Stimulated activated CD4-positive, alpha-beta T cell treated with anti-CD3 and anti-CD28 coated beads, Interleukin-1b, Interleukin-23, amount 100 ng/mL, for 1 hour (primary cell): ENCODE results near the gene SUCLG1.
A peak's percentile ranks its signal among the peaks of the same experiment; 100 is the strongest.

Experiments used
- DNase-seq, 2 donors: peaks; one replicate each; pipeline ENCODE4 v3.0.0-alpha.2; 2020; ENCODE audit warnings: low read depth in 2 of 2

The SUCLG1 gene

GRCh38 chr2:84461310-84461709, 2.2 kb upstream of the SUCLG1 start:
- no peak for DNase-seq

GRCh38 chr2:84460670-84461069, 1.6 kb upstream of the SUCLG1 start:
- no peak for DNase-seq

GRCh38 chr2:84459944-84460429, 907 bp upstream of the SUCLG1 start:
- no peak for DNase-seq

GRCh38 chr2:84458551-84459017, 496 bp downstream of the SUCLG1 start:
- DNase-seq: peak in 1 of 2 donors; percentile 3

GRCh38 chr2:84457686-84458085, 1.4 kb downstream of the SUCLG1 start:
- no peak for DNase-seq

- no peak for DNase-seq
These were observed 2.9 kb downstream of the SUCLG1 start for GRCh38 chr2:84456156-84456555.

GRCh38 chr2:84454581-84454980, 4.5 kb downstream of the SUCLG1 start:
- DNase-seq: no peak

- DNase-seq: no peak
These were observed 6.5 kb downstream of the SUCLG1 start for GRCh38 chr2:84452624-84453023.

GRCh38 chr2:84451579-84451978, 7.5 kb downstream of the SUCLG1 start:
- no peak for DNase-seq

GRCh38 chr2:84450288-84451227, 8.5 kb downstream of the SUCLG1 start:
- no peak for DNase-seq

- DNase-seq: no peak
These were observed 9.4 kb downstream of the SUCLG1 start for GRCh38 chr2:84449711-84450110.

- no peak for DNase-seq
These were observed 10.0 kb downstream of the SUCLG1 start for GRCh38 chr2:84449055-84449454.

- no peak for DNase-seq
These were observed 15.6 kb downstream of the SUCLG1 start for GRCh38 chr2:84443477-84443876.

GRCh38 chr2:84442888-84443287, 16.2 kb downstream of the SUCLG1 start:
- DNase-seq: no peak

- no peak for DNase-seq
These were observed 17.6 kb downstream of the SUCLG1 start for GRCh38 chr2:84441505-84441904.

GRCh38 chr2:84441036-84441435, 18.0 kb downstream of the SUCLG1 start:
- DNase-seq: no peak

- no peak for DNase-seq
These were observed 23.6 kb downstream of the SUCLG1 start for GRCh38 chr2:84435345-84436025.

GRCh38 chr2:84429328-84429727, 29.8 kb downstream of the SUCLG1 start:
- no peak for DNase-seq

- no peak for DNase-seq
These were observed 31.6 kb downstream of the SUCLG1 start for GRCh38 chr2:84427235-84428138.

- DNase-seq: no peak
These were observed 33.8 kb downstream of the SUCLG1 start for GRCh38 chr2:84425310-84425709.

GRCh38 chr2:84424152-84424551, 34.9 kb downstream of the SUCLG1 start:
- DNase-seq: no peak

GRCh38 chr2:84421791-84422190, 37.3 kb downstream of the SUCLG1 start:
- DNase-seq: no peak
